Stimulated activated CD4-positive, alpha-beta T cell treated with anti-CD3 and anti-CD28 coated beads, Interleukin-4, amount 100 ng/mL, for 24 hours (primary cell): ENCODE measurements around the gene GRID2.
"Not testable (repeated sequence)": the region's sequence is repeated elsewhere in the genome, so short reads cannot be mapped to it uniquely, and the experiment has no call there.

ENCODE experiments used
- DNase-seq: peaks from one replicate; pipeline ENCODE4 v3.0.0-alpha.2; 2020

Gene GRID2

GRCh38 chr4:92444143-92444843, 140.5 kb downstream of the GRID2 start:
- not testable (repeated sequence) for DNase-seq

- DNase-seq = no peak
These were observed 141.4 kb downstream of the GRID2 start for GRCh38 chr4:92445127-92445526.

- no peak for DNase-seq
These were observed 143.6 kb downstream of the GRID2 start for GRCh38 chr4:92447255-92447905.

- DNase-seq = not testable (repeated sequence)
These were observed 144.4 kb downstream of the GRID2 start for GRCh38 chr4:92448176-92448575.

- DNase-seq = no peak
These were observed 146.9 kb downstream of the GRID2 start for GRCh38 chr4:92450694-92451093.

DNA sequence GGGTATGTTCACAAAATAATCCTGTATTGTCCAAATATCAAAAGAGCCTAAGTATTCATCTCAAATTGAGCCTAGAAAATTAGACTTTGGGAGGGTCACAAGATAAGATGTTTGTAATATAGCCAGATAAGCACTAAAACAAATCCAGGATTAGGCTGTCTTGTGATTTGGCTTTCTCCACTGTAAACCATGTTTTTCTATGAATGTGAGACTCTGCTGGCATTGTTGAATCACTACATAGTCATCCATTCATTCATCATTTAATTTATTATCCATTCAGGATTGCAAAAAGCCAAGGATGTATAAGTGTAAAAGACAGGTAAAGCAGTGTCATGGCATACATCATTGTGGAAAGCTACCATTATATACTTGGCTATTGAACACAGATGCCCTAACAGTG, 148.0 kb downstream of the GRID2 start:
- no peak for DNase-seq

DNA sequence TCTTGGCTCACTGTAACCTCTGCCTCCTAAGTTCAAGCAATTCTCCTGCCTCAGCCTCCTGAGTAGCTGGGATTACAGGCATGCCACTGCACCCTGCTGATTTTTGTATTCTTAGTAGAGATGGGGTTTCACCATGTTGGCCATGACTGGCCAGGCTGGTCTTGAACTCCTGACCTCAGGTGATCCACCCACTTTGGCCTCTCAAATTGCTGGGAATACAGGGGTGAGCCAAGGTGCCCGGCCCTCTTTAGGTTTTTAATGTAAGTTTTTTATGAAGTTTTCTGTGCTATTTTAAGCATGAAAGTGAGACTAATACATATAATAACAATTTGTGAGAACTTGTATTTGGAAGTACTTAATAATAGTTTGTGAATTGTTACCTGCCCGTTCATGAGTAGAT, 148.6 kb downstream of the GRID2 start:
- not testable (repeated sequence) for DNase-seq

DNA sequence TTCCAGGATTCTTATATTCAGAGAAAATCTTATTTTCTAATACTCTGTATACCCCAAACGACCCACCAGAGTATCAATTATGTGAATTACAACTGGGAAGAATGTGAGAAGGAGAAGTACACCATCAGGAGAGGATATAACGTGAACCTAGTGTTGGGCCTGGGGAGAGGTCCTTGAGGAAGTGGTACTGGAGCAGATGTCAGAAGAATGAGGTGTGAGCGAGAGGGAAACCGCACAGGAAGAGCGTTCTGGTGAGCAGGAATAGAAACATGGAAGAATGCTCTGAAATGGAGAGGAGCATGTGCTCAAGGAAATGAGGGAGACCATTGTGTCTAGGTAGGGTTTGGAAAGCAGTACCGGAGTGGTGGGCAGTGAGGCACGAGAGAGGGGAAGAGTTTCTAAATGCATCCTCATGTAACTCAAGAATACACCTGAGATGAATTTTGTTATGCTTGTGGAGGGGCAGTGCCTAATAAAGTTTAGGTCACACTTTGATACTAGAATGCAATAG, 151.6 kb downstream of the GRID2 start:
- no peak for DNase-seq

- no peak for DNase-seq
These were observed 152.2 kb downstream of the GRID2 start for GRCh38 chr4:92455951-92456350.

GRCh38 chr4:92461732-92462131, 158.0 kb downstream of the GRID2 start:
- no peak for DNase-seq

- no peak for DNase-seq
These were observed 173.5 kb downstream of the GRID2 start for GRCh38 chr4:92477298-92477697.

- DNase-seq = no peak
These were observed 179.6 kb downstream of the GRID2 start for GRCh38 chr4:92483341-92483740.

- no peak for DNase-seq
These were observed 184.7 kb downstream of the GRID2 start for GRCh38 chr4:92488496-92488895.

DNA sequence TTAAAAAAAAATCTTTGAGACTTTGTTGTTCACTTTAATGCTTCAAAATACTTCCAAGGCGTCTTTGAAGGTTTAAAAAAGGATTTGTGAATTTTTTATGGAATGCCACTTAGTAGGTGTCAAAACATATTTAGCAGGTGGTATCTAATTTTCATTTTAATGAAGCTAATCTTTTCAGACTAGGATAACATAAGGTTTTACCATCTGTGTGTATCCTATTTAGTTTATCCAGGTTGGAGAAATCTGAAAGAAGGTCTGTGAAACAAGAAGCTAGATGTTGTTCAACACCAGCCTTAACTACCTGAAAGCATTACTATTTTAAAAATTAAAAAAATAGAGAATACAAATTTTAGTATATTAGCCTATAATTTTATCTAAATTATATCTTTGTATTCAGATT, 193.4 kb downstream of the GRID2 start:
- DNase-seq = no peak

DNA sequence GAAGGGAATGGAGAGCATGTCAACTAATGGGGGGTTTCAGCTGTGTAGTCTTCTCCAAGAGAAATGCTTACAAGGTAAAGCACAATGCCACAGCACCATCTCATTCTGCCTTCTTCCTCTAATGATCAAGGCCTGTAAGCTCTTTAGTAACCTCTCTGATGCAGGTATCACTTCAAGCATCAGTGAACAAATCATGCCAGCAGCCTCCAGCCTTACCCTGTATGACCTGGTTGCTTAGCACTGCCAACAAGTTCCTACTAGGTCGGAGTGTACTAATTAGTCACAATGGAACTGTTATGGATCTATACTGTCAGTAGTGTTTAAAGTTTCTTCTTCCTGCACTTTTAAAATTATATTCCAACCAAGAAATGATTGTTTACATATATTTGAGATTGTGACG, 197.7 kb downstream of the GRID2 start:
- DNase-seq = no peak

GRCh38 chr4:92506933-92507332, 203.2 kb downstream of the GRID2 start:
- no peak for DNase-seq

DNA sequence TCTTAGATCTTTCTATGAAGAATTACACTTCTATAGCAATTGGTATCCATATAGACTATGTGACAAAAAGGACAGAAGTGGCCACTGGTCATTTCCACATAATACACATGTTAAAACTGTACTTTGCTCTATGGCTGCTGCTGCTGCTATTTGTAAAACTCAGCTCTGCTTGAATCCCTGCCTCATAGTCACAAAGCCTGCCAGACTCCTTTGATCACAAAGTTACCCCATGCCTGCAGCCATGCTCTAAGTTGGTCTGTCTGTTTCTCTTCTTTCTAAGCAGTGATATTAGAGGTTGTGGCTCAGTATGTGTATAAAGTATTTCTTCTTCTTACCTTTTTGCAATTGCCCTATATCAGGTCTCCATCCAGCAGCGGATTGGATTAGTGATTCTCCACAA, 210.9 kb downstream of the GRID2 start:
- no peak for DNase-seq

DNA sequence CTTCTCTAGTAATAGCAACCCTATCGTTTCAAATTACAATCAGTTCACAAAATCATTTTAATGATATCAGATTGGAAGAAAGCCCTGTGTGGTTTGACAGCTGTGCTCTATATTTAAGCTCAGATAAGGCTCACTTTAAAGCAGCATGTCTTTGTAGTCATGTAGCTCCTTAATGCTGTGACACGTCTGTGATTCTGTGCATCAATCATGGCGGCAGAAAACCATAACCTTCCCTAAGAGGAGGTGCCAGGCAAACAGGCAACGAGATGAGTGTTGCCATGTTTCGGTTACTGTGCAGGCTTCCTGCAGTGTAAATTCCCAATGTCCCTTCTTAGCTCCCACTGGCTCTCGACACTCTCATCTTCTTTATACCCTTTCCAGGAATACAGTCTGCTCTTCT, 212.7 kb downstream of the GRID2 start:
- DNase-seq = no peak

GRCh38 chr4:92519727-92520126, 216.0 kb downstream of the GRID2 start:
- no peak for DNase-seq

GRCh38 chr4:92520563-92520962, 216.8 kb downstream of the GRID2 start:
- no peak for DNase-seq

GRCh38 chr4:92521941-92522340, 218.2 kb downstream of the GRID2 start:
- no peak for DNase-seq

DNA sequence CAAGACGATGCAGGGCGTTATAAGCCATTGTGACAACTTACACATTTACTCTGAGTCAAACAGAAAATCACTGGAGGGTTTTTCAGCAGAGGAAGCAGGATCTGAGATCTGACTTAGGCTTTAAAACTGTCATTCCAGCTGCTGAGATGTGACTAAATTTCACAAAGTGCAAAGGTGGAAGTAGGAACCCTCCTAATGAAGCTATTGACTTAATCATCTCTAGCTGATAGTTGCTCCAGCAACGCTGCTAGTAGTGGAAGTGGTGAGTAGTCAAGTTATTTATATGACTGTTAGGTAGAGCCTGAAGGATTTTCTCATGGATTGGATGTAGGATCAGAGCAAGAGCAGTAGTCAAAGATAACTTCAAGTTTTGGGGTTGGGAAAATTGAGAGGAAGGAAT, 218.6 kb downstream of the GRID2 start:
- DNase-seq = no peak

DNA sequence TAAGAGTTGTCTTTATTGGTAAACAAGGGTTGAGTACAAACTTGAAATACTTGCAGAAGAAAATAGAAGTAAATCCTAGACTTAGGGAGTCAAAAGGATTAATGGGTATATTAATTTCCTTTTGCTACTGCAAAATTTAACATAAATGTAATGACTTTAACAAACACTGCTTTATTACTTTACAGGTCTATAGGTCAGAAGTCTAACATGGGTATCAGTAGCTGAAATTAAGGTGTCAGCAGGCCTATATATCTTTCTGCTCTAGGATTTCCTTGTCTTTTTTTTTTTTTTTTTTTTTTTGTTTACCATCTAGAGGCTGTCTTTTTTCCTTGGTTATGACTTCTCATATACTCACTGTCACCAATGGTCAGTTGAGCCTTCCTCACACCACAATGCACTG, 220.4 kb downstream of the GRID2 start:
- DNase-seq = no peak

DNA sequence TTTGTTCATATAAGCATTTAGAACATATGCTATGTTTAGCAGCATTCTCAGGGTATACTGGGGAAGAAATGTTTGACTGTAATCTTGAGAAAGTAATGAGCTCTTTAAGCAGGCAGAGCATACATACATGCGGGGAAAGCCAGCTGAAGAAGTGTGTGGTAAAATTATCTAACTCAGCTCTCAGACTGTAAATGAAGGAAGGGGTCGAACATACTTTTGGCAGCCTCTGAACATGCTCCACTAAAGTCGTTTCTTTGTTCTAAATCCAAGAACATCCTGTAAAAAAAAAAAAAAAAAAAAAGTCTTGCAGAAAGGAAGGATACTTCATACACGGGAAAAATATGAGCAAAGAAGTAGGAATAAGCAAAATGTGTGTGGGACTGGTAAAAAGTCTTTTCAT, 224.8 kb downstream of the GRID2 start:
- DNase-seq = no peak

DNA sequence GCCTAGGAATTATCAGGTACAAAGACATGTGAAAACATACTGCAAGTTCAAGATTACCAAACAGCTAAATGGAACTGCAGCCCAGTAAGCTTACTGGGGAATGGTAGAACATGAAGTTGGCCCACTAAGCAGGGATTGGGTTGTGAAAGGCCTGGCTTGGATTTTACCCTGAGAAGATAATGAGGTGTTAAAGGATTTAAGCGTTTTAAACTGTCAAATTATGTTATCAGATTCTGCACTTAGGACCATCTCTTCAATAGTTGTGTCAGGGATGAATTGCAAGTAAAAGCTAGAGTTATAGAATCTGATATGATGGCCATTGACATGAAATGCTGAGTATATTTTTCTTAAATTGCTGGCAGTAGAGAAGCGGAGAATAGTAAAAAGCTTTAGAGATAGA, 225.7 kb downstream of the GRID2 start:
- no peak for DNase-seq
